ENCODE results near the gene UNC13D.
A peak's percentile ranks its signal among the peaks of the same experiment; 100 is the strongest.
"Not testable (repeated sequence)": the region's sequence is repeated elsewhere in the genome, so short reads cannot be mapped to it uniquely, and the experiment has no call there.

The UNC13D gene

GRCh38 chr17:75874323-75875181 is 30.3 kb upstream of the UNC13D start:
- DNase-seq, result no peak

GRCh38 chr17:75873587-75874322 is 29.6 kb upstream of the UNC13D start:
- no peak for DNase-seq

- no peak for DNase-seq
These were observed 28.5 kb upstream of the UNC13D start for GRCh38 chr17:75872434-75873351.

DNA sequence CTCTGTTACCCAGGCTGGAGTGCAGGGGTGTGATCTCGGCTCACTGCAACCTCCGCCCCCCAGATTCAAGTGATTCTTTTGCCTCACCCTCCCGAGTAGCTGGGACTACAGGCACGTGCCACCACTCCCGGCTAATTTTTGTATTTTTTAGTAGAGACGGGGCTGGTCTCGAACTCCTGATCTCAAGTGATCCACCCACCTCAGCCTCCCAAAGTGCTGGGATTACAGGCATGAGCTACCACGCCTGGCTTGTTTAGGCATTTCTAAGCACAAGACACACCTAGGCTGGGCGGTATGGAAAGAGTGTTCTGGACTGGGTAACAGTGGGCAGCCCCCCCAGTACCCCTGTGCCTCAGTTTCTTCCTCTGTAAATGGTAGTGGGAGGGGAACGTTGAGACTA is 26.0 kb upstream of the UNC13D start:
- DNase-seq, result not testable (repeated sequence)

- no peak for DNase-seq
These were observed 25.3 kb upstream of the UNC13D start for GRCh38 chr17:75869282-75870141.

DNA sequence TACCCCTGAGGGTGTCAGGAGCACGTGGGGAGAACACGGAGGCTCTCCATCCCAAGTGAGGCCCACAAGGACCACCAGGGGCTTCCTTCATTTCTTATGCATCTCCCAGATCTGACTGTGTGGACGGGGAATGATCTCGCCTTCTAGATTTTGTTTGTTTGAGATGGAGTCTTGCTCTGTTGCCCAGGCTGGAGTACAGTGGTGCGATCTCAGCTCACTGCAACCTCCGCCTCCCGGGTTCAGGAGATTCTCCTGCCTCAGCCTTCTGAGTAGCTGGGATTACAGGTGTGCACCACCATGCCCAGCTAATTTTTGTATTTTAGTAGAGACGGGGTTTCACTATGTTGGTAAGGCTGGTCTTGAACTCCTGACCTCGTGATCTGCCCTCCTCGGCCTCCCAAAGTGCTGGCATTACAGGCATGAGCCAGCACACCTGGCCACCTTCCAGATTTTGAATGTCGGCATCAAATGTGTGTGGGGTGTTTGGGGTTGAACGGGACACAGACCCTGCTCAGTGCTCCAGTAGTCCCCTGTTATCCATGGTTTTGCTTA is 24.6 kb upstream of the UNC13D start:
- not testable (repeated sequence) for DNase-seq

GRCh38 chr17:75865404-75866188 is 21.4 kb upstream of the UNC13D start:
- not testable (repeated sequence) for DNase-seq

GRCh38 chr17:75864887-75865286 is 20.7 kb upstream of the UNC13D start:
- DNase-seq, result not testable (repeated sequence)

GRCh38 chr17:75864448-75864871 is 20.3 kb upstream of the UNC13D start:
- no peak for DNase-seq

DNA sequence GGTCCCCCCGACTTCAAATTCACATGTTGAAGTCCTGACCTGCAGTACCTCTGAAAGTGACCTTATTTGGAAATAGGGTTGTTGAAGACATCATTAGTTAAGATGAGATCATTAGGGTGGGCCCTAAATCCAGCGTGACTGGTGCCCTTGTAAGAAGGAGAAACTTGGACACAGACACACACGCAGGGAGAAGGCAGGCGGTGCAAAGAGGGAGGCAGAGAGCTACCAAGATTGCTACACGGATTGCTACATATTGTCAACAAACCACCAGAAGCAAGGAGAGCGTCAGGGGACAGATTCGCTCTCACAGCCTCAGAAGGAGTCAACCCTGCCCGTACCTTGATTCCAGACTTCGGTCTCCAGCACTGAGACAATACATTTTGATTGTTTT is 17.7 kb upstream of the UNC13D start:
- no peak for DNase-seq

- not testable (repeated sequence) for DNase-seq
These were observed 15.2 kb upstream of the UNC13D start for GRCh38 chr17:75859358-75859757.

DNA sequence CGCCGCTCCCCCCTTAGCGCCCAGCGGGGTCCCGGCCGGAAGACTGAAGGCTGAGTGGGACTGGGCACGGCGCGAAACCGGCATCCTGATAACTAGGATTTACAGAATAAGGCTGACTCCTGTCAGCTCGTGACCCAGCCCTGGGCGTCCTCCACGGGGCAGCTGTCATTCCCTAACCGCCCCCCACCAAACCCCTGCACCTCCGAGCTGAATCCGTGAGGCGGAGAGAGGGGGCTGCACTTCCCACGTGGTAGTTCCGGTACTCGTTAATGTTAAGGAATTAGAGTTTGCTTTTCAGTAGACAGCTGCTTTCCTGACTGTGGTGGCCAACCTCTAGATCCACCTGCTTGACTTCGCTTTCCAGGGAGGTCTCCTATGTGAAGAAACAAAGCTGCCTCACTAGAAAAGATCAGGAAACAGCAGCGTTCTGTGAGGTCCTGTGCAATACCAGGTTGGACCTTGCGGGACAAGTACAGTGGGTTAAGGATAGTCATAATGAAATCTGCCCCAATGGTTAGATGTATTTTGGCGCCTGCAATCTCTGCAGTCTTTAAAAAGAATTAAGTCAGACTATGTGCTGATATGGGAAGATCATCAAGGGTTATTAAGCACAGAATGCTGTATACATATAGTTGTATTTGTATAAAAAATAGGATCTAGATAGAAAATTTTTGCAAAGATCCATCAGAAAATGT is 12.0 kb upstream of the UNC13D start:
- peak; percentile 76 to 77 for DNase-seq

- DNase-seq, result peak; percentile 100
These were observed 11.3 kb upstream of the UNC13D start, which contains the start of gene WBP2 for GRCh38 chr17:75855310-75856061. Gene WBP2 (minus strand): TSS chr17:75855335. CDS start chr17:75855297, 38 bp downstream.

GRCh38 chr17:75854881-75855309 is 10.7 kb upstream of the UNC13D start:
- peak in 1 of 2 experiments; percentile 90 for DNase-seq

DNA sequence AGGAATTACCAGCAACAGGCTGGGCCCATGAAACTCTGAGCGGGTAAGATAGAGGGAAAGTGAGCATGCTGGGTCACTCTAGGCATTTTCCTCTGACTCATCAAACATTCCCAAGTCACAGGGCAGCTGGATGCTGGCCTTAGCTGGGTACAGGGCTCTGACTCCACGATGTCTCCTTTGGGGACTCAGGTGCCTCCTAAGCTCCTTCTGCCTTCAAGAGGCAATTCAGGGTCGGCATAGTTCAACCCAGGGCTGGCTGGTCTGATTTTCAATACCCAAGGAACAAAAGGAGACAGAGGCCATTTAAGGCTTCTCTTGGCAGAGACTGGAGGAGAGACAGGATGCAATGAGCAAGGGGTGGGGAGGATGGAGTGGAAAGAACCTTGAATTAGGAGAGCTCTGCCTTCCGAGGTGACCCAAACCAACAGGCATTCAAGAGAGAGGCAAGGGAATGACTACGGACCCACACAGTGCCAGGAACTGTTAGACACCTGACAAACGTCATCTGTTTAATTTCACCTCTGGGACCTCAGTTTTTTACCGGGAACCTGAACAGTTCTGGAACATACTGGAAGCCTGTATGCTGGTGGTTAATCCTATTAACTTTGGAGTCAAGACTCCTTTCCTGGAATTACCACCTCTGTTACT is 10.0 kb upstream of the UNC13D start:
- no peak for DNase-seq

GRCh38 chr17:75853433-75853832 is 9.2 kb upstream of the UNC13D start:
- DNase-seq, result no peak

- DNase-seq, result not testable (repeated sequence)
These were observed 7.4 kb upstream of the UNC13D start for GRCh38 chr17:75851693-75851991.

DNA sequence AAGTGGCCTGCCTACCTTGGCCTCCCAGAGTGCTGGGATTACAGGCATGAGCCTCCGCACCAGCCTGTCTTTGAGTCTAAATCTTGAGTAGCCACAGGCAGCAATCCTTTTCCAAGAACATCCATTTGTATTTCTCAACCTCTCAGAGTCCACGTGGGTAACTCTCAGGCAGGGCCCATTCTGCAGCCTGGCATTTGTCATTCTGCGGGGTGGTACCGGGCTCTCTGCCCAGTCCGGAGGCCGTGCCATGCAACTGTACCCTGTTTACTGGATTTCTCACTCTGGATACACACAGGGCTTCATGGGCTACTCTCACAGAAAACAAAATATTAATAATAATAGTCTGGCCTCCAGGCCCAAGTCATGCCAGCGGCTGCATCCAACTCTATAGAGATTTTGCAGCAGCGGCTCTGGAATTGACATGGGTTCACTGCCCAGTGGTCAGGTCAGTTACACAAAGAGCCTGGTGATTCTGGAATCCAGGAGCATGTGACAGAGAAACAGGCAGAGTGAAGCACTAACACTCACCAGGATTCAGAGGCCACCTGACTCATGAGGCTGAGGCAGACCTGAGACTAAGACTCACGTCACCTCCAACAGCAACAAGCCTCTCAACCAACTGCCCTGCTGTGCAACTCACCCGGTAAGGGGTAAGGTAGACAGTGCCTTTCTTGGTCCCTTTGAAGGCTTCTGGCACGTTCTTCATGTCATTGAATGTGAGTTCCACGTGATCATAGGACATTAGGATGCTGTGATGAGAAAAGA is 6.9 kb upstream of the UNC13D start:
- no peak for DNase-seq

Measured in Kasumi-1 (cell line).